ENCODE measurements around the gene KIF4B. TPM values are rescaled to one million over a fixed set of nuclear protein-coding genes. Genes with fewer than 3 reads are reported as not detected.

The KIF4B gene
- polyA plus RNA-seq, 1 donor: 0.06 TPM

- DNase-seq (ENCODE audit: low read depth): no peak
Observed at GRCh38 chr5:155056644-155057269, 43.2 kb downstream of the KIF4B start.

- DNase-seq (ENCODE audit: low read depth): no peak
Observed at GRCh38 chr5:155057626-155058025, 44.1 kb downstream of the KIF4B start.

GRCh38 chr5:155064580-155064979 lies 51.0 kb downstream of the KIF4B start:
- no peak for DNase-seq (ENCODE audit: low read depth)

- DNase-seq (ENCODE audit: low read depth): no peak
Observed at GRCh38 chr5:155066886-155067595, 53.5 kb downstream of the KIF4B start.

Other genes with a start within 250 kb of the KIF4B start
- 14.0 TPM for gene FAXDC2, start 163.2 kb upstream of the KIF4B start, polyA plus RNA-seq (ENCODE audit: insufficient read length)
- 33.1 TPM for gene CNOT8, start 155.1 kb upstream of the KIF4B start, polyA plus RNA-seq (ENCODE audit: insufficient read length)
- 15.3 TPM for gene GEMIN5, start 75.5 kb upstream of the KIF4B start, polyA plus RNA-seq (ENCODE audit: insufficient read length)
- 32.3 TPM for gene MRPL22, start 72.7 kb upstream of the KIF4B start, polyA plus RNA-seq (ENCODE audit: insufficient read length)

Measured in forelimb muscle (tissue), 1 donor.